ENCODE measurements around the gene INPP4A.
A peak's percentile ranks its signal among the peaks of the same experiment; 100 is the strongest.
"Not testable (repeated sequence)": the region's sequence is repeated elsewhere in the genome, so short reads cannot be mapped to it uniquely, and the experiment has no call there.

The INPP4A gene

GRCh38 chr2:98594665-98595064 is 150.0 kb downstream of the INPP4A start:
- not testable (repeated sequence) for DNase-seq

DNA sequence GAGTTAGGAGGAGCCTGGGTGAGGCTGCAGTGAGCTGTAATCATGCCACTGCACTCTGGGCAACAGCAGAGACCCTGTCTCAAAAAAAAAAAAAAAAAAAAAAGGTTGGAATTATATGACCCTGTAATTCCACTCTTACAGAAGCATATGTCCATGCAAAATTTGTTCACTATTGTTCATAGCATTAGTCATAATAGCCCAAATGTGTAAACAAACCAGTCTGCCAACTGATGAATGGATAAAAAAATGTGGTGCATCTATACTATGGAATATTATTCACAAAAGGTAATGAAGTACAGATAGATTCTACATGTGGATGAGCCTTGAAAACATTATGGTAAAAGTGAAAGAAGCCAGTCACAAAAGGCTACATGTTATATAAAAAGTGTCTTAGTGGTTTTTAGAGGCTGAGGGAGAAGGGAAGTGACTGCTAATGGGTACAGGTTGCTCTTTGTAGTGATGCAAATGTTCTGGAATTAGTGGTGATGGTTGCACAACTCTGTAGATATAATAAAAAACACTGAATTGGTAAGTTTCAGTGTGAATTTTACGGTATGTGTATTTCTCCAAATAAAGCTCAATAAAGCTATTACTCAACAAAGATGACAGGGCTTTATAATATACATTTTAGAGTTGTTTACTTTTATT is 154.2 kb downstream of the INPP4A start:
- peak; percentile 21 for DNase-seq

GRCh38 chr2:98601532-98602132 is 157.0 kb downstream of the INPP4A start:
- DNase-seq: peak; percentile 18

DNA sequence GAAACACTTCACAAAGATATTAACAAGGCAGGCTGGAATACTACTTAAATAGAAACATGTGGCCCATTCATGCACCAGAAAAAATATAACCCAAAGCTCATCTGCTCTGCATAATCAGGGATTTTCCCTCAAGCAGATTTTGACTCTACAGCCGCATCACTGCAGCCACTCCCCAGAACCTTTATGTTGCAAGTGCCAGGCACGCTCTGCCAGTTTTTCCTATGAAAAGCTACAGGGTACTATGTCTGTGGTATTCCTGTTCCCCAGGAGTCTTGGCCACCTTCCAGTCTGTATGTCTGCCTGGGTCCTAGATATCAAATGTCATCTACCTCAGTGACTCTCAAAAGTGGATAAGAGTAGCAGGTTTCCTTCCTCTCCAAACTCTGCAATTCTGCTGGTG is 159.9 kb downstream of the INPP4A start:
- DNase-seq: no peak

- no peak for DNase-seq
These were observed 160.4 kb downstream of the INPP4A start for GRCh38 chr2:98605076-98605475.

GRCh38 chr2:98606431-98606830 is 161.8 kb downstream of the INPP4A start:
- no peak for DNase-seq

- no peak for DNase-seq
These were observed 162.4 kb downstream of the INPP4A start for GRCh38 chr2:98607104-98607503.

- no peak for DNase-seq
These were observed 163.1 kb downstream of the INPP4A start for GRCh38 chr2:98607741-98608115.

DNA sequence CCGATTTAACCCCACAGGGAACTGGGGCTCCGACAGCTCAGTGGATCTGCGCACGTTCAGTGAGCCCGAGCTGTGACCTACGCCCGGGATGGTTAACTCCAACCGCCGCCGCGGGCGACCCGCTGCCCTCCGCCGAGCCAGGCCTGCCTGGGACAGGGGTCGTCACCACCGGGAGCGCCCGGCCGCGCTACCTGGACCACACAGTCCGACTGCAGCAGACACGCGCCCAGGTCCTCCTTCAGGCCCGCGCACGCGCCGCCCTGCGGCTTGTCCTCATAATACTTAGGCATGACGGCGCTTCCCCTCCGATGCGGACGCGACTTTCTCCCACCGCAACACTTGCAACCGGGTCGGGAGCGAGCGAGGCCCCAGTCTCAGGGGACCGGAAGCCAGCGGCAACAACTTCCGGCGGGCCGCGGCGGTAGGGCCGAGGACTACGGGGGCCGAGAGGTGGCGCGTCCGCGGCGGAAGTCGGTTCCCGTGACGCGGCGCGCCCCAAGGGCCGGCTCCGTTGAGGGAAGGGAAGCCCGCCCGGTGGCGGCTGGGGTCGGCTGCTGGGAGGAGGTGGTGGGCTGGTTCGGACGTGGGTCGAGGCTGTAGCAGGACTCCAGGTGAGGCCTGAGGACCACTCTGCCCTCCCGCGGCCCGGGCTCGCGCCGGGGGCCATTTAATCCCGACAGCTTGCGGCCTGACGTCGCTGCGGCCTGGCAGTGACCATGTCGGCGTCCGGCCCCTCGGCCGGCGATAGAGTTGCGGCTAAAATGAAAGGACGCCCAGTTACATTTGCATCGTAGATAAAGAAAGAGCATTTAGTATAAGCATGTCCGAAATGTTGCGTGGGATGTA is 163.7 kb downstream of the INPP4A start, which contains the start of the genes COA5 and UNC50:
COA5 (minus strand) TSS at position 397 of the 846 bp plus-strand sequence; CDS start at position 290, 107 bp downstream.
UNC50 (plus strand) TSS at position 474 of the 846 bp plus-strand sequence. CDS start 1,171 bp downstream, outside the sequence.
- DNase-seq: peak; percentile 90

GRCh38 chr2:98608962-98609604 is 164.4 kb downstream of the INPP4A start:
- DNase-seq: peak; percentile 20

- no peak for DNase-seq
These were observed 169.5 kb downstream of the INPP4A start for GRCh38 chr2:98614024-98614739.

GRCh38 chr2:98615481-98615880 is 170.8 kb downstream of the INPP4A start:
- no peak for DNase-seq

DNA sequence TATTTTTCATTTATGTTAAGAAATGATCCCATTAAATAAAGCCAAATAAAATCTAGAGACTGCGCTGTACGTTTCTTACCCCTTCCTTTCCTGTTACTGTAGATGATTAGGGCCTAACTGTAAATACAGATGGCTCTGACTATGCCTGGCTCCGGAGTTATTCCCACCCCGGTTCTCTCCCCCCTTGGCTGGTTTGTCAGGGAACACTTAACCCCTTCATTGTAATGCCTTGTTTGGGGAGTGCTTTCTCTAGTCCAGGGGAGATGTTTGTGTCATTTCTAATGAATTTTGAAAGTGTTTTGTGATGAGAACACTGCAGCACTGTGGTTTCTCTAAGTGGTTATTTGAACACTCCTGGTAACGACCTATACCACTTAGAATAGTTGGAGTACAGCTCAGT is 172.5 kb downstream of the INPP4A start:
- no peak for DNase-seq

DNA sequence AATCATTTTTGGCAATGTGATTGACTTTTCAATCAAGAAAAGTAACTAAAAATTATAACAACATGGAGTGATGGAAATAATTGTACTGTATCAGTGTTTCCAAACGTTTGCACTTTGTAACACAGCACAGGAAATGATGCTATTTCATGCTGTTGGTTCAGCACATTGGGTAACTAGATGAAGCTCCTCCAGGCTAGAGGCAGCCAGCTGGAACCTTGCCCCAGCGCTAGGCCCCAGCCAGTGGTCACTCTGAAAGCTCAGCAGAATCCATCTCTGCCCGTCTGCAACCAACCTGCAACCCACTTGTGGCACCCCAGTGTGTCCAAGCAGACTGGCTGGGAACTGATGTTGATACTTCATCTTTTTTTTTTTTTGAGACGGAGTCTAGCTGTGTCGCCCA is 179.0 kb downstream of the INPP4A start:
- DNase-seq: no peak

DNA sequence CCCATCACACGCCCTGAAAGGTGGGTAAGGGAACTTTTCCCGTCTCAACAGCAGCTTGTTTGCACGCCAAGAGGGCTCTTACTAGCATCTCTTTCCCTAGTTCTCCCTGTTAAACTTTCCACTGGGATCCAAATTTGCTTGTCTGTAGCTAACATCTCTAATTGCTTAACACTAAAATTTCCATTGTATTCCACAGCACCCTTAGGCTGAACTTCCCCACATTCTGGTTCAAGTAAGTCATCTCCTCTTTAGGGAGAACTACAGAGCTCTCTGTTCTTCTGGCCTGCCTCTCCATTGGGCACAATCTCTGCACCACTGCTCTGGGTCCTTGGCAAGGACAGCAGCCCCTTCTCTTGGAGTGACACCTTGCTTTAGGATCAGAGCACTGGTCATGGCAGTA is 187.7 kb downstream of the INPP4A start:
- DNase-seq: no peak

GRCh38 chr2:98634406-98635092 is 189.9 kb downstream of the INPP4A start:
- no peak for DNase-seq

GRCh38 chr2:98637401-98638147 is 192.9 kb downstream of the INPP4A start:
- DNase-seq: no peak

GRCh38 chr2:98643496-98644100 is 198.9 kb downstream of the INPP4A start:
- no peak for DNase-seq
